ENCODE results near the gene MYOM1. TPM values are rescaled to one million over a fixed set of nuclear protein-coding genes. Genes with fewer than 3 reads are reported as not detected.

The MYOM1 gene
- total RNA-seq, 1 experiment from 2014 or later, result 0.41 TPM

DNA sequence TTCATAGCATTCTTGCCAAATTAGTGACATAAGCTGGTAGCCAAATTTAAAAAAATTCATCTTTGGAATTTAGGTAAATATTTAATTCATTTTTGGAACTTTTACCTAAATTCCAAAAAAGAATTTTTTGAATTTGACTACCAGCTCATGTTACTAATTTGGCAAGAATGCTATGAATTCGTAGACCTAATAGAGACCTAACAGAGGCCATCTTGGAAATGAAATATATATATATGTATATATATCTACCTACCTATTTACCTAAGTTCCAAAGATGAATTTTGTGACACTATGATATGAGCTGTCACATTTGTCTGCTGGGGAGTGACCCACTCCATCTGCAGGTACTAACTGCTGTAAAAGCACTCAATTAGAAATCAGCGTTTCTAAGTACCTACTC is 65.6 kb downstream of the MYOM1 start:
- H3K9me3 ChIP-seq, result no peaks in the 10 kb centered on the region
- BruUV-seq (replicated peaks), result no TSS peak
- Mint-ChIP-seq H3K4me3 (ENCODE audit: unreplicated experiment) (no peak overlapping the region), H3K4me1 (ENCODE audit: low read depth, unreplicated experiment) (no peaks in the 10 kb centered on the region), H3K36me3 (ENCODE audit: insufficient read depth, unreplicated experiment) (no peaks in the 10 kb centered on the region), H3K27me3 (ENCODE audit: insufficient read depth, unreplicated experiment) (no peaks in the 10 kb centered on the region), H3K9me3 (ENCODE audit: unreplicated experiment) (no peaks in the 10 kb centered on the region), H3K27ac (ENCODE audit: unreplicated experiment) (no peak overlapping the region)
- no peak overlapping the region for H3K4me3 ChIP-seq (ENCODE audit: low read depth, low read length)
- DNase-seq, result no peak
- intact Hi-C loops (cut with micrococcal nuclease; ENCODE audit: unreplicated experiment), result no loop called here
- no peaks in the 10 kb centered on the region for H3K36me3 ChIP-seq (ENCODE audit: control insufficient read depth, insufficient read depth, low read length)
- ChIA-PET CTCF (interaction anchor here (0.5 kb wide), 1 partner anchor 77 kb away, joined by 4 read pairs; no protein-coding TSS in a partner anchor), POLR2A (no interaction called here)
- no peaks in the 10 kb centered on the region; the same call in 1 of the 2 replicates for H3K27me3 ChIP-seq (replicated peaks; ENCODE audit: control insufficient read depth, insufficient read depth, low read length)
- TF ChIP-seq, protein P1, sequence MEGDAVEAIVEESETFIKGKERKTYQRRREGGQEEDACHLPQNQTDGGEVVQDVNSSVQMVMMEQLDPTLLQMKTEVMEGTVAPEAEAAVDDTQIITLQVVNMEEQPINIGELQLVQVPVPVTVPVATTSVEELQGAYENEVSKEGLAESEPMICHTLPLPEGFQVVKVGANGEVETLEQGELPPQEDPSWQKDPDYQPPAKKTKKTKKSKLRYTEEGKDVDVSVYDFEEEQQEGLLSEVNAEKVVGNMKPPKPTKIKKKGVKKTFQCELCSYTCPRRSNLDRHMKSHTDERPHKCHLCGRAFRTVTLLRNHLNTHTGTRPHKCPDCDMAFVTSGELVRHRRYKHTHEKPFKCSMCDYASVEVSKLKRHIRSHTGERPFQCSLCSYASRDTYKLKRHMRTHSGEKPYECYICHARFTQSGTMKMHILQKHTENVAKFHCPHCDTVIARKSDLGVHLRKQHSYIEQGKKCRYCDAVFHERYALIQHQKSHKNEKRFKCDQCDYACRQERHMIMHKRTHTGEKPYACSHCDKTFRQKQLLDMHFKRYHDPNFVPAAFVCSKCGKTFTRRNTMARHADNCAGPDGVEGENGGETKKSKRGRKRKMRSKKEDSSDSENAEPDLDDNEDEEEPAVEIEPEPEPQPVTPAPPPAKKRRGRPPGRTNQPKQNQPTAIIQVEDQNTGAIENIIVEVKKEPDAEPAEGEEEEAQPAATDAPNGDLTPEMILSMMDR (IDR thresholded peaks at IDR 0.05; ENCODE audit: insufficient read depth in 1 of 2, low read depth in 1 of 2, low read length in 1 of 2, severe bottlenecking in 1 of 2, unreplicated experiment in 1 of 2), result no peak
- no peaks in the 10 kb centered on the region for H3K4me1 ChIP-seq

DNA sequence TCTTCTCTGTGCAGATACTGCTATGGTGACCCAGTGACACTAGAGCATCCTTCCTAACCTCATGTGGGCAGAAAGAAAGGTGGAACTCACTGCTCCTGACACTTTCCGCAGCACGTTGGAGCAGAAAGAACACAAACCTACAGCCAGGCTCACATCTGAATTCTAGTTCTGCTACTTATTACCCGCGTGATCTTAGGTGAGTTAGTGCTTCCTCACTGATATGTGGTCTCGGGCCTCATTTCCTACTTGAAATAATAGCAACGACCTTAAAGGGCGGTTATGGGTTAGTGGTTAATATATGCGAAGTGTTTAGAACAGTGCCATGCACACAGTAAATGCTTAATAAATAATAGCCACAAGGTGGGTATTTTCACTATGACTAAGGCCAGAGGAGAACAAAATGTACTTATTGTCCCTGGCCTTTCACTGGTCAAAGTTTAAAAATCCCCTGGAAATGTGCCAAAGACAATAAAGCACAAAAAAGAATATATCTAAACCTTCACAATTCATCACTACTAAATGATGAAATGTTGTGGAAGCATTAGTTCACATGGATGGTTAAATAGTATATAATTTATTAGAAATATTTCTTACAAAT is 66.6 kb downstream of the MYOM1 start:
- H3K27me3 ChIP-seq (replicated peaks; ENCODE audit: control insufficient read depth, insufficient read depth, low read length), result no peaks in the 10 kb centered on the region; the same call in 1 of the 2 replicates
- TF ChIP-seq, protein P1 (IDR thresholded peaks at IDR 0.05; ENCODE audit: insufficient read depth in 1 of 2, low read depth in 1 of 2, low read length in 1 of 2, severe bottlenecking in 1 of 2, unreplicated experiment in 1 of 2), result no peak
- H3K27ac Mint-ChIP-seq (ENCODE audit: unreplicated experiment), result no peak overlapping the region
- H3K9me3 ChIP-seq, result no peaks in the 10 kb centered on the region
- H3K4me1 ChIP-seq, result no peaks in the 10 kb centered on the region
- ChIA-PET POLR2A (no interaction called here), CTCF (no interaction called here)
- H3K4me1 Mint-ChIP-seq (ENCODE audit: low read depth, unreplicated experiment), result no peaks in the 10 kb centered on the region
- no peaks in the 10 kb centered on the region for H3K27me3 Mint-ChIP-seq (ENCODE audit: insufficient read depth, unreplicated experiment)
- no peaks in the 10 kb centered on the region for H3K36me3 ChIP-seq (ENCODE audit: control insufficient read depth, insufficient read depth, low read length)
- intact Hi-C loops (cut with micrococcal nuclease; ENCODE audit: unreplicated experiment), result no loop called here
- no peaks in the 10 kb centered on the region for H3K36me3 Mint-ChIP-seq (ENCODE audit: insufficient read depth, unreplicated experiment)
- H3K9me3 Mint-ChIP-seq (ENCODE audit: unreplicated experiment), result no peaks in the 10 kb centered on the region
- no TSS peak for BruUV-seq (replicated peaks)
- no peak overlapping the region for H3K4me3 Mint-ChIP-seq (ENCODE audit: unreplicated experiment)
- no peak for DNase-seq
- H3K4me3 ChIP-seq (ENCODE audit: low read depth, low read length), result no peak overlapping the region

DNA sequence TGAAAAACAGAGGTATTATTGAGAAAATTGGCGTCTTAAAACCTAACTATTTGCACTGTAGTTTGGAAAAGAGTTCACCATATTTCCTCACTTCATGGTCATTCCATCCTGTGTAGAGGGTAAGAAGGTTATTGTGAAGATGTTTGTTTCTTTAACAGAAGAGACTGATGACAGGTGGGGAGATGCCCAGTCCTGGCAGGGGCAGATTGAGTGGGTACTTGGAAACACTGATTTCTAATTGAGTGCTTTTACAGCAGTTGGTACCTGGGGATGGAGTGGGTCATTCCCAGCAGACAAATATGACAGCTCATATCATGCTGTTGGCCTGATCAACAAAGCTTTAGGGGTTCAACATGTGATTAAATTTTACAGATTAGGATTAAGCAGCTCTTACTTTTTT is 67.5 kb downstream of the MYOM1 start:
- Mint-ChIP-seq H3K4me1 (ENCODE audit: low read depth, unreplicated experiment) (no peaks in the 10 kb centered on the region), H3K4me3 (ENCODE audit: unreplicated experiment) (no peak overlapping the region), H3K9me3 (ENCODE audit: unreplicated experiment) (no peaks in the 10 kb centered on the region), H3K27ac (ENCODE audit: unreplicated experiment) (no peak overlapping the region), H3K27me3 (ENCODE audit: insufficient read depth, unreplicated experiment) (no peaks in the 10 kb centered on the region), H3K36me3 (ENCODE audit: insufficient read depth, unreplicated experiment) (no peaks in the 10 kb centered on the region)
- Histone ChIP-seq H3K4me1 (no peaks in the 10 kb centered on the region), H3K9me3 (no peaks in the 10 kb centered on the region), H3K4me3 (ENCODE audit: low read depth, low read length) (no peak overlapping the region), H3K27me3 (replicated peaks; ENCODE audit: control insufficient read depth, insufficient read depth, low read length) (no peaks in the 10 kb centered on the region; the same call in 1 of the 2 replicates), H3K36me3 (ENCODE audit: control insufficient read depth, insufficient read depth, low read length) (no peaks in the 10 kb centered on the region)
- no peak for DNase-seq
- intact Hi-C loops (cut with micrococcal nuclease; ENCODE audit: unreplicated experiment), result no loop called here
- TF ChIP-seq, protein P1 (IDR thresholded peaks at IDR 0.05; ENCODE audit: insufficient read depth in 1 of 2, low read depth in 1 of 2, low read length in 1 of 2, severe bottlenecking in 1 of 2, unreplicated experiment in 1 of 2), result no peak
- ChIA-PET POLR2A (no interaction called here), CTCF (interaction anchor here (1.2 to 1.7 kb wide), 2 partner anchors 94 to 167 kb away, joined by 8 to 16 read pairs; no protein-coding TSS in a partner anchor)
- BruUV-seq (replicated peaks), result no TSS peak

All from Caco-2 (cell line).